OCI-LY1 (cell line): Measurements from ENCODE around the gene KCNMB2.

Source experiments
- EZH2 ChIP-seq: fragments of 200-600 bp; sonication (generic), shearing (Covaris generic); IDR thresholded peaks from 2 replicates; pipeline ENCODE4 v1.8.0; 2017; ENCODE audit warnings: borderline replicate concordance, mixed run types, mild to moderate bottlenecking, antibody characterized with exemption, low read length, moderate library complexity, mixed read lengths
- TF ChIP-seq, protein P1 (sequence below): fragments of 200-600 bp; sonication (generic), shearing (Covaris generic); IDR thresholded peaks from 2 replicates; pipeline ENCODE4 v1.5.1; 2017; ENCODE audit warnings: mild to moderate bottlenecking, antibody characterized with exemption, low read length, moderate library complexity, mixed read lengths

DNA sequence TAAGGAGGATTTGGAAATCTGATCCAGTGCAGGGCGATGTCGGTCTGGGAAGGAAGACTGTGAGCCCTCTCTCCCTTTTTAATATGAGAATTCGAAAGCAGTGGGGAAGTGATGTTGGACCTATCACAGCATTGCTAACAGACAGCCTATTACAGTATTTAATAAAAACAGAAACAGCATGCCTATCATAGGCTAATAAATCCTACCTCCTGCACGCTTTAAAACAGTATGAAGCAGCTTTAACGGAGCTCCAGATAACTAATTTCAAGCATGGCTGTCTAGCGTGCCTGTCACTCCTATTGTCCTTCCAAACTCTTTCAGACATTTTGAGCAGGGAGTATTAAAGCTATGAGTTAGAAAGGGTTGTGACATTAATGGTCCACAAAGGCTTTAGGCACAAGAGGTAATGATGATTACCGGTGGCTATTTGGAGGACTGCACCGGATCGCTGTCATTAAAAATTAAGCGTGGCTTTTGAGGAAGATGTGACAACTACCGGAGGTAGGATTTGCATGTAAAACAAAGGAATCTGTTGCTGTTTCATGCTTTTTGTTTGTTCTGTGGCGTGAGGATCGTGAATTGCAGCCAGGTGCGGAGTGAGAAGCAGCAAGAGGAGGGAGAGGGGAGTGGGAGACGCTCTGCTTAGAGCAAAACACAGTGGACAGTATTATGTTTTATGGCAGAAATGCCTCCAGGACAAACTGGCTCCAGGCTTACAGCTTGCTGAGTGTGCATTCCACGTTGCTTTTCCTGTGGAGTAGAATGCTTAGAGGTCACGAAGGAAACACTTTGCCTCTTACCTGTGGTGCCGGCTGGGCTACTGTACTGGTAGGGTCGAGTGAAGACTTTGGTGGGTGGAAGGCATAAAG is at the start of gene KCNMB2:
- TF ChIP-seq, protein P1, sequence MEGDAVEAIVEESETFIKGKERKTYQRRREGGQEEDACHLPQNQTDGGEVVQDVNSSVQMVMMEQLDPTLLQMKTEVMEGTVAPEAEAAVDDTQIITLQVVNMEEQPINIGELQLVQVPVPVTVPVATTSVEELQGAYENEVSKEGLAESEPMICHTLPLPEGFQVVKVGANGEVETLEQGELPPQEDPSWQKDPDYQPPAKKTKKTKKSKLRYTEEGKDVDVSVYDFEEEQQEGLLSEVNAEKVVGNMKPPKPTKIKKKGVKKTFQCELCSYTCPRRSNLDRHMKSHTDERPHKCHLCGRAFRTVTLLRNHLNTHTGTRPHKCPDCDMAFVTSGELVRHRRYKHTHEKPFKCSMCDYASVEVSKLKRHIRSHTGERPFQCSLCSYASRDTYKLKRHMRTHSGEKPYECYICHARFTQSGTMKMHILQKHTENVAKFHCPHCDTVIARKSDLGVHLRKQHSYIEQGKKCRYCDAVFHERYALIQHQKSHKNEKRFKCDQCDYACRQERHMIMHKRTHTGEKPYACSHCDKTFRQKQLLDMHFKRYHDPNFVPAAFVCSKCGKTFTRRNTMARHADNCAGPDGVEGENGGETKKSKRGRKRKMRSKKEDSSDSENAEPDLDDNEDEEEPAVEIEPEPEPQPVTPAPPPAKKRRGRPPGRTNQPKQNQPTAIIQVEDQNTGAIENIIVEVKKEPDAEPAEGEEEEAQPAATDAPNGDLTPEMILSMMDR: no peak
- no peak for TF ChIP-seq EZH2
